IMR-90 (cell line): ENCODE results near the gene NAMPT. TPM values are rescaled to one million over a fixed set of nuclear protein-coding genes. Genes with fewer than 3 reads are reported as not detected.

Source experiments
- ATAC-seq: fragments of 200-7000 bp; cut with Tn5 transposase; 2 replicates; pipeline ENCODE4 v1.9.1; 2020; ENCODE audit warnings: low read depth, mild to moderate bottlenecking, moderate library complexity
- BruUV-seq: library from RNA; stranded (reverse); fragments of 400-500 nt; replicated peaks from 2 replicates; lab custom pipeline; 2021; lab: Mats Ljungman, UMichigan
- CTCF ChIA-PET: fragments of 300-600 bp; formaldehyde crosslinking; extraction: SDS; loops from one replicate; lab custom pipeline; 2021; ENCODE audit warnings: antibody characterized with exemption; lab: Yijun Ruan, JAX
- POLR2A ChIA-PET: fragments of 300-600 bp; sonication (Branson Sonifier 250); formaldehyde crosslinking; loops from one replicate; lab custom pipeline; 2022; ENCODE audit warnings: antibody characterized with exemption; ENCODE audit not compliant: unreplicated experiment; lab: Charles Lee
- DNase-seq: peaks from one replicate; pipeline ENCODE4 v3.0.0; 2013
- H2AFZ ChIP-seq: replicated peaks from 2 replicates; pipeline ENCODE3; 2013; ENCODE audit warnings: low read length, mild to moderate bottlenecking; ENCODE audit not compliant: poor library complexity
- H2AK5ac ChIP-seq: 2 replicates; pipeline ENCODE4 v1.6.1; 2013; ENCODE audit warnings: low read depth, low read length, inconsistent platforms
- H2AK9ac ChIP-seq: replicated peaks from 2 replicates; pipeline ENCODE3; 2013; ENCODE audit warnings: mild to moderate bottlenecking, low read depth, low read length, moderate library complexity; ENCODE audit not compliant: poor library complexity
- H2BK120ac ChIP-seq: 2 replicates; pipeline ENCODE4 v1.6.1; 2013; ENCODE audit warnings: low read depth, low read length, inconsistent platforms
- H2BK15ac ChIP-seq: 3 replicates; pipeline ENCODE4 v1.6.1; 2013; ENCODE audit warnings: low read depth, low read length, inconsistent platforms
- H2BK20ac ChIP-seq: 2 replicates; pipeline ENCODE4 v1.6.1; 2013; ENCODE audit warnings: low read depth, mild to moderate bottlenecking, inconsistent platforms, low read length, moderate library complexity
- H2BK5ac ChIP-seq: 2 replicates; pipeline ENCODE4 v1.6.1; 2013; ENCODE audit warnings: mild to moderate bottlenecking, low read depth, low read length, inconsistent platforms; ENCODE audit not compliant: poor library complexity, severe bottlenecking
- H3K14ac ChIP-seq: replicated peaks from 2 replicates; pipeline ENCODE4 v1.6.1; 2013; ENCODE audit warnings: low read depth, low read length, inconsistent platforms
- H3K18ac ChIP-seq: 2 replicates; pipeline ENCODE4 v1.6.1; 2013; ENCODE audit warnings: low read depth, low read length, control low read depth
- H3K23ac ChIP-seq: 2 replicates; pipeline ENCODE4 v1.6.1; 2013; ENCODE audit warnings: low read depth, low read length, inconsistent platforms
- H3K27ac ChIP-seq: 2 replicates; pipeline ENCODE4 v1.5.1; 2013; ENCODE audit warnings: mild to moderate bottlenecking, control low read depth, low read length; ENCODE audit not compliant: insufficient read depth
- H3K27me3 ChIP-seq: 2 replicates; pipeline ENCODE4 v1.6.1; 2013; ENCODE audit warnings: low read length; ENCODE audit not compliant: control insufficient read depth, insufficient read depth
- H3K36me3 ChIP-seq: 2 replicates; pipeline ENCODE4 v1.6.1; 2013; ENCODE audit warnings: low read length, mixed read lengths; ENCODE audit not compliant: control insufficient read depth, insufficient read depth
- H3K4ac ChIP-seq: 2 replicates; pipeline ENCODE4 v1.6.1; 2013; ENCODE audit warnings: low read depth, low read length, inconsistent platforms
- H3K4me1 ChIP-seq: 2 replicates; pipeline ENCODE4 v1.6.1; 2013; ENCODE audit warnings: low read length, mixed read lengths; ENCODE audit not compliant: control insufficient read depth, insufficient read depth
- H3K4me2 ChIP-seq: 2 replicates; pipeline ENCODE4 v1.6.1; 2013; ENCODE audit warnings: low read depth, mild to moderate bottlenecking, control low read depth, low read length, moderate library complexity
- H3K4me3 ChIP-seq: 2 replicates; pipeline ENCODE4 v1.5.1; 2013; ENCODE audit warnings: low read depth, mild to moderate bottlenecking, control low read depth, low read length, moderate library complexity; ENCODE audit not compliant: insufficient read depth
- H3K56ac ChIP-seq: 2 replicates; pipeline ENCODE4 v1.6.1; 2013; ENCODE audit warnings: low read length, inconsistent platforms; ENCODE audit not compliant: insufficient read depth; ENCODE audit errors: extremely low read depth
- H3K79me1 ChIP-seq, 2 experiments: 2 replicates each; pipeline ENCODE4 v1.6.1; 2013; ENCODE audit warnings: low read length in 2 of 2, inconsistent platforms in 1 of 2, low read depth in 1 of 2
- H3K9ac ChIP-seq: 2 replicates; pipeline ENCODE4 v1.6.1; 2013; ENCODE audit warnings: low read depth, low read length, control low read depth
- H3K9me1 ChIP-seq: 2 replicates; pipeline ENCODE4 v1.6.1; 2013; ENCODE audit warnings: low read length, inconsistent platforms; ENCODE audit not compliant: insufficient read depth
- H3K9me3 ChIP-seq: 2 replicates; pipeline ENCODE4 v1.6.1; 2013; ENCODE audit warnings: low read length; ENCODE audit not compliant: control insufficient read depth, insufficient read depth
- H4K20me1 ChIP-seq: 2 replicates; pipeline ENCODE4 v1.6.1; 2013; ENCODE audit warnings: low read length, inconsistent platforms; ENCODE audit not compliant: insufficient read depth
- H4K5ac ChIP-seq: 2 replicates; pipeline ENCODE4 v1.6.1; 2013; ENCODE audit warnings: mild to moderate bottlenecking, low read depth, low read length, control low read depth
- H4K8ac ChIP-seq, 2 experiments: 2 replicates each; pipeline ENCODE4 v1.6.1; 2013; ENCODE audit warnings: low read depth in 2 of 2, low read length in 2 of 2, control low read depth in 1 of 2, inconsistent platforms in 1 of 2
- H4K91ac ChIP-seq: 2 replicates; pipeline ENCODE4 v1.6.1; 2013; ENCODE audit warnings: low read depth, low read length, inconsistent platforms; ENCODE audit not compliant: insufficient read depth
- BHLHE40 ChIP-seq: fragments of 150-350 bp; IDR thresholded peaks from 2 replicates; pipeline ENCODE4 v1.6.1; 2016; ENCODE audit warnings: mild to moderate bottlenecking, low read depth, low read length
- CEBPB ChIP-seq: IDR thresholded peaks from 2 replicates; pipeline ENCODE4 v1.6.1; 2012; ENCODE audit warnings: low read depth, low read length, improper control_type of control experiment
- MAFK ChIP-seq: IDR thresholded peaks from 2 replicates; pipeline ENCODE4 v1.6.1; 2012; ENCODE audit warnings: low read depth, low read length, improper control_type of control experiment
- MAZ ChIP-seq: IDR thresholded peaks from 2 replicates; pipeline ENCODE4 v1.6.1; 2012; ENCODE audit warnings: low read depth, mild to moderate bottlenecking, low read length, improper control_type of control experiment, moderate library complexity, borderline replicate concordance
- MXI1 ChIP-seq: IDR thresholded peaks from 2 replicates; pipeline ENCODE4 v1.6.1; 2012; ENCODE audit warnings: low read depth, mild to moderate bottlenecking, low read length, moderate library complexity, borderline replicate concordance
- NFE2L2 ChIP-seq: fragments of 150-350 bp; IDR thresholded peaks from 2 replicates; pipeline ENCODE4 v1.6.1; 2016; ENCODE audit warnings: low read depth, mild to moderate bottlenecking, low read length
- RAD21 ChIP-seq: IDR thresholded peaks from 2 replicates; pipeline ENCODE4 v1.6.1; 2012; ENCODE audit warnings: low read length, improper control_type of control experiment
- RCOR1 ChIP-seq: IDR thresholded peaks from 2 replicates; pipeline ENCODE4 v1.6.1; 2012; ENCODE audit warnings: mild to moderate bottlenecking, low read length, improper control_type of control experiment; ENCODE audit not compliant: insufficient replicate concordance
- SMC3 ChIP-seq: fragments of 150-350 bp; IDR thresholded peaks from 2 replicates; pipeline ENCODE4 v1.6.1; 2016; ENCODE audit warnings: low read depth, mild to moderate bottlenecking, antibody characterized with exemption, low read length, moderate library complexity
- WGBS, 2 experiments: methylation state at CpG; one replicate each; pipeline versions ENCODE4 v1.1.5 to v1.1.7; 2013; ENCODE audit warnings: missing lambda C conversion rate in 2 of 2; ENCODE audit not compliant: insufficient read length in 1 of 2; ENCODE audit errors: extremely low coverage in 2 of 2; 5-methylcytosine and 5-hydroxymethylcytosine counted together
- dilution Hi-C: fragments of 300-500 bp; cut with HindIII; formaldehyde crosslinking; loops from one replicate; pipeline ENCODE4 v1.14.3; 2018; ENCODE audit warnings: low sequenced_read_pairs; ENCODE audit not compliant: unreplicated experiment
- in situ Hi-C: fragments of 300-500 bp; cut with MboI; formaldehyde crosslinking; loops from 3 replicates; pipeline ENCODE4 v1.14.3; 2019; ENCODE audit warnings: low sequenced_read_pairs, inconsistent platforms, mixed read lengths
- intact Hi-C: fragments of 100-400 bp; cut with micrococcal nuclease; formaldehyde crosslinking; loops from 2 replicates; pipeline ENCODE4 v1.10.0; 2022
- polyA plus RNA-seq, 3 experiments: library from polyadenylated mRNA; depleted of rRNA; stranded (reverse); fragments of >200 nt; gene quantifications; 2 replicates each; pipeline ENCODE4 v1.2.3, GENCODE V29; 2012; ENCODE audit warnings: low replicate concordance in 1 of 3
- total RNA-seq: library from RNA; depleted of rRNA; stranded (reverse); fragments of >200 nt; gene quantifications from 2 replicates; pipeline ENCODE4 v1.2.3, GENCODE V29; 2012
- TF ChIP-seq, protein P1 (sequence below): fragments of 150-350 bp; IDR thresholded peaks from 2 replicates; pipeline ENCODE4 v1.6.1; 2017; ENCODE audit warnings: mild to moderate bottlenecking, antibody characterized with exemption, low read length, low read depth
- TF ChIP-seq, protein P2 (sequence below): fragments of 150-350 bp; IDR thresholded peaks from 2 replicates; pipeline ENCODE4 v1.6.1; 2016; ENCODE audit warnings: low read depth, mild to moderate bottlenecking, low read length, moderate library complexity, borderline replicate concordance
- TF ChIP-seq, protein P3 (sequence below): conservative IDR thresholded peaks from 2 replicates; pipeline ENCODE4 v1.5.1; 2012; ENCODE audit warnings: mild to moderate bottlenecking, low read depth, low read length, improper control_type of control experiment

The NAMPT gene
- total and polyA plus RNA-seq, 2 of the 4 experiments (the other 2 are of a cell fraction): 13.3 to 31.7 TPM

GRCh38 chr7:106249488-106249887 is 35.3 kb downstream of the NAMPT start:
- no peak overlapping the region for H3K4ac ChIP-seq
- H3K9me3 ChIP-seq: peaks cover 4% of the 10 kb centered on the region; the same call in 1 of the 2 replicates
- H3K9me1 ChIP-seq: no peaks in the 10 kb centered on the region
- H2AFZ ChIP-seq: no peak overlapping the region
- H3K27me3 ChIP-seq: no peaks in the 10 kb centered on the region
- H3K4me2 ChIP-seq: no peak overlapping the region
- BruUV-seq: no TSS peak
- H3K56ac ChIP-seq: no peak overlapping the region
- H3K9ac ChIP-seq: no peak overlapping the region
- H3K4me3 ChIP-seq: no peak overlapping the region
- H3K14ac ChIP-seq: no peak overlapping the region
- dilution Hi-C loops: no loop called here
- H3K36me3 ChIP-seq: peaks cover 23% of the 10 kb centered on the region
- H2BK5ac ChIP-seq: no peak overlapping the region
- H3K18ac ChIP-seq: no peak overlapping the region
- no peaks in the 10 kb centered on the region for H4K20me1 ChIP-seq
- no CpG with 5 or more reads among the region's 4 CpGs for WGBS, 2 experiments
- TF ChIP-seq MAFK (no peak), CEBPB (no peak), BHLHE40 (no peak), MXI1 (no peak), NFE2L2 (no peak), RCOR1 (no peak), SMC3 (no peak), RAD21 (no peak), MAZ (no peak)
- TF ChIP-seq, protein P1, sequence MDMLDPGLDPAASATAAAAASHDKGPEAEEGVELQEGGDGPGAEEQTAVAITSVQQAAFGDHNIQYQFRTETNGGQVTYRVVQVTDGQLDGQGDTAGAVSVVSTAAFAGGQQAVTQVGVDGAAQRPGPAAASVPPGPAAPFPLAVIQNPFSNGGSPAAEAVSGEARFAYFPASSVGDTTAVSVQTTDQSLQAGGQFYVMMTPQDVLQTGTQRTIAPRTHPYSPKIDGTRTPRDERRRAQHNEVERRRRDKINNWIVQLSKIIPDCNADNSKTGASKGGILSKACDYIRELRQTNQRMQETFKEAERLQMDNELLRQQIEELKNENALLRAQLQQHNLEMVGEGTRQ: no peak
- TF ChIP-seq, protein P2, sequence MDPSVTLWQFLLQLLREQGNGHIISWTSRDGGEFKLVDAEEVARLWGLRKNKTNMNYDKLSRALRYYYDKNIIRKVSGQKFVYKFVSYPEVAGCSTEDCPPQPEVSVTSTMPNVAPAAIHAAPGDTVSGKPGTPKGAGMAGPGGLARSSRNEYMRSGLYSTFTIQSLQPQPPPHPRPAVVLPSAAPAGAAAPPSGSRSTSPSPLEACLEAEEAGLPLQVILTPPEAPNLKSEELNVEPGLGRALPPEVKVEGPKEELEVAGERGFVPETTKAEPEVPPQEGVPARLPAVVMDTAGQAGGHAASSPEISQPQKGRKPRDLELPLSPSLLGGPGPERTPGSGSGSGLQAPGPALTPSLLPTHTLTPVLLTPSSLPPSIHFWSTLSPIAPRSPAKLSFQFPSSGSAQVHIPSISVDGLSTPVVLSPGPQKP: no peak
- TF ChIP-seq, protein P3, sequence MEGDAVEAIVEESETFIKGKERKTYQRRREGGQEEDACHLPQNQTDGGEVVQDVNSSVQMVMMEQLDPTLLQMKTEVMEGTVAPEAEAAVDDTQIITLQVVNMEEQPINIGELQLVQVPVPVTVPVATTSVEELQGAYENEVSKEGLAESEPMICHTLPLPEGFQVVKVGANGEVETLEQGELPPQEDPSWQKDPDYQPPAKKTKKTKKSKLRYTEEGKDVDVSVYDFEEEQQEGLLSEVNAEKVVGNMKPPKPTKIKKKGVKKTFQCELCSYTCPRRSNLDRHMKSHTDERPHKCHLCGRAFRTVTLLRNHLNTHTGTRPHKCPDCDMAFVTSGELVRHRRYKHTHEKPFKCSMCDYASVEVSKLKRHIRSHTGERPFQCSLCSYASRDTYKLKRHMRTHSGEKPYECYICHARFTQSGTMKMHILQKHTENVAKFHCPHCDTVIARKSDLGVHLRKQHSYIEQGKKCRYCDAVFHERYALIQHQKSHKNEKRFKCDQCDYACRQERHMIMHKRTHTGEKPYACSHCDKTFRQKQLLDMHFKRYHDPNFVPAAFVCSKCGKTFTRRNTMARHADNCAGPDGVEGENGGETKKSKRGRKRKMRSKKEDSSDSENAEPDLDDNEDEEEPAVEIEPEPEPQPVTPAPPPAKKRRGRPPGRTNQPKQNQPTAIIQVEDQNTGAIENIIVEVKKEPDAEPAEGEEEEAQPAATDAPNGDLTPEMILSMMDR: no peak
- H3K27ac ChIP-seq: no peak overlapping the region
- no peak overlapping the region for H2AK5ac ChIP-seq
- H2BK15ac ChIP-seq: no peak overlapping the region
- CTCF ChIA-PET: no interaction called here
- no peaks in the 10 kb centered on the region for H3K4me1 ChIP-seq
- no peak overlapping the region for H3K23ac ChIP-seq
- no peaks in the 10 kb centered on the region for H3K79me1 ChIP-seq
- H2AK9ac ChIP-seq: no peak overlapping the region
- DNase-seq (no peak), ATAC-seq (no peak)
- no peak overlapping the region for H4K91ac ChIP-seq
- in situ Hi-C loops: no loop called here
- no peak overlapping the region for H4K5ac ChIP-seq
- H2BK120ac ChIP-seq: no peak overlapping the region
- H2BK20ac ChIP-seq: no peak overlapping the region
- POLR2A ChIA-PET: no interaction called here
- intact Hi-C loops: no loop called here
- H4K8ac ChIP-seq: no peak overlapping the region
